HG03139 (cell line): Measurements from ENCODE around the gene ARF3.

ENCODE experiments used
- ATAC-seq: cut with Tn5 transposase; IDR thresholded peaks from one replicate; pipeline ENCODE4 v1.9.1; 2021; ENCODE audit not compliant: unreplicated experiment

The ARF3 gene

GRCh38 chr12:48967991-48968390 lies 10.7 kb upstream of the ARF3 start:
- ATAC-seq = no peak

- no peak for ATAC-seq
Measured at GRCh38 chr12:48966177-48966895, 9.0 kb upstream of the ARF3 start.

GRCh38 chr12:48965298-48965838 lies 8.1 kb upstream of the ARF3 start:
- no peak for ATAC-seq

GRCh38 chr12:48961801-48962200 lies 4.5 kb upstream of the ARF3 start:
- ATAC-seq = no peak

- ATAC-seq = no peak
Measured at GRCh38 chr12:48961331-48961730, 4.0 kb upstream of the ARF3 start.

- ATAC-seq = no peak
Measured at GRCh38 chr12:48960834-48961233, 3.5 kb upstream of the ARF3 start.

GRCh38 chr12:48958049-48958388 lies 732 bp upstream of the ARF3 start:
- no peak for ATAC-seq

- ATAC-seq = no peak
Measured at GRCh38 chr12:48956279-48957140, 777 bp downstream of the ARF3 start.

- no peak for ATAC-seq
Measured at GRCh38 chr12:48954841-48955501, 2.3 kb downstream of the ARF3 start.

- ATAC-seq = no peak
Measured at GRCh38 chr12:48954061-48954460, 3.2 kb downstream of the ARF3 start.

- no peak for ATAC-seq
Measured at GRCh38 chr12:48952691-48953090, 4.6 kb downstream of the ARF3 start.

GRCh38 chr12:48947727-48948126 lies 9.6 kb downstream of the ARF3 start:
- ATAC-seq = no peak

GRCh38 chr12:48946943-48947342 lies 10.3 kb downstream of the ARF3 start:
- ATAC-seq = no peak

GRCh38 chr12:48946205-48946604 lies 11.1 kb downstream of the ARF3 start:
- ATAC-seq = no peak

GRCh38 chr12:48943221-48943620 lies 14.1 kb downstream of the ARF3 start:
- no peak for ATAC-seq

- ATAC-seq = no peak
Measured at GRCh38 chr12:48940181-48940580, 17.1 kb downstream of the ARF3 start.

- ATAC-seq = no peak
Measured at GRCh38 chr12:48938805-48939204, 18.5 kb downstream of the ARF3 start.

- no peak for ATAC-seq
Measured at GRCh38 chr12:48937170-48937569, 20.1 kb downstream of the ARF3 start.

GRCh38 chr12:48936379-48936979 lies 20.8 kb downstream of the ARF3 start:
- no peak for ATAC-seq

- no peak for ATAC-seq
Measured at GRCh38 chr12:48934312-48934706, 23.0 kb downstream of the ARF3 start.

GRCh38 chr12:48933664-48934311 lies 23.5 kb downstream of the ARF3 start:
- ATAC-seq = no peak
